ENCODE results near the gene RAPGEF4.

Gene RAPGEF4

DNA sequence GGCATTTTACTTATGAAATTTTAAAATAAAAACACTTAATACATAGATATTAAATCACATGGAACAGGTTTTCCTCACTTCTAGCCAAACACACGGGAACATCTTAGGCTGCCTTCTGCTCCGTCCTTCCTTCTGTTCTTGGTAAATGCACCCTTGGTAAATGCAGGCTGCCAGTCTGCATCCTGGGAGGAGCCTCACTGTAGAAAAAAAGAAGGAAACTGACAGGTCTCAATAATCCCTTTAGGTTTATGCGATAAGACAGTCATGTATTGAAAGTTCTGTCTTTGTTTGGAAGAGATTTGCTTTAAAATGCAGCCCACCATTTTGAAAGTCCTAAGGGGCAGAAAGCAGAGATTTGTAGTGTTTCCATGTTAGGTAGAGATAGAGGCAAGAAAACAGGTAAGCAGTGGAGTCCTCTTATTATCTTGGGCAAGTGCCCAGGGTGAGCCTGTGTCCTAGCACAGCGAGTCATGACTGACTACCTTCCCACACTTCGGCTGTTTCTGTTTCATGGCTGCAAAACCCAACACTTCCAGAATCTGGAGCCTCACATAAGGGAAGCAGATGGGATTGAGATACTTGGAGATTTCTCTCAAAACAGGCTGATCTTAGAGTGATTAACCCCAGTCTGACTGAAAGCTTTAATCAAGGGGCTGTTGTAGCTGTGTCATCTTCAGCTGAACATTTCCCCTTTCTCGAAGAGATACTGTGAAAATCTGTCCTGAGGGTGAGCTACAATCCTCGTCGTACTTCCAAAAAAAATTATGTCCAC lies 208.6 kb downstream of the RAPGEF4 start:
- DNase-seq = no peak

- DNase-seq = no peak
Measured at GRCh38 chr2:172944794-172945509, 209.3 kb downstream of the RAPGEF4 start.

GRCh38 chr2:172945510-172945850 lies 209.8 kb downstream of the RAPGEF4 start:
- no peak for DNase-seq

GRCh38 chr2:172947461-172948153 lies 212.0 kb downstream of the RAPGEF4 start:
- no peak for DNase-seq

- no peak for DNase-seq
Measured at GRCh38 chr2:172949522-172949921, 213.9 kb downstream of the RAPGEF4 start.

GRCh38 chr2:172950565-172950964 lies 214.9 kb downstream of the RAPGEF4 start:
- DNase-seq = no peak

GRCh38 chr2:172951554-172951953 lies 215.9 kb downstream of the RAPGEF4 start:
- no peak for DNase-seq

- DNase-seq = no peak
Measured at GRCh38 chr2:172953411-172953810, 217.8 kb downstream of the RAPGEF4 start.

- DNase-seq = no peak
Measured at GRCh38 chr2:172953970-172954852, 218.6 kb downstream of the RAPGEF4 start.

DNA sequence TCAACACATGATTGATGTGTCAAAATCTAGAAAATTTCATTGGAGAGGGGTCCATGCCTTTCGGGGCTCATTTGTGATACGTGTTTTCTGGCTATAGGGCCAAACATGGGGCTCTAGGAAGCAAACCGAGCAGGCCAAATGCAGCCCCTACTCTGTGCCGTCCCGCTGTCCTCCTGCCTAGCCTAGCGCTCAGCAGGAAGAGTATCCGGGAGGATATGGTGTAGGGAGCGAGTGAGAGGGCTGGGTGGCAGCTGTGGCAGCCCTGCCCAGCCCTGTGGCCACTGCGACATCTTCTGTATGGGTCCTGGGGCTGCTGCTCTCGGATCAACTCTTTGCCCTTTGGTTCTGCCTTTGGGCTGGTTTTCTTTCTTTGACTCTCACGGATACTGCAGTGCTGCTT lies 219.9 kb downstream of the RAPGEF4 start:
- DNase-seq = no peak

DNA sequence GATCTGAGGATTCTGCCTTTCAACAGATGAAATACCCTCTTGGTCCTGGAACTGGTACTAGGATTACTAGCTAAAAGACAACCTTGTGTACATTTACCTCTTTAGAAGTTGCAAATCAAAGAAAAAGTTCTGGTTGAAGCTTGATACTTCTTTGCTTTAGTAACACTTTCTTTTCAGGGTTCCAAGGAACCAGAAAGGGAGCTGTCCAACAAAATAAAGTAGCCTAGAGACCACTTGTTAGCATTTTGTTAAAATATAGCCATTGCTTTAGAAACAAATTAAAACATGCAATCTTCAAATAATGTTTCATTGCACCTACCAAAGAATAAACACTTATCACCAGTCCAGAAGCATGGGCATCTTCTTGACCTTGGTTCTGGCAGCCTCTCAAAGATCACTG lies 222.1 kb downstream of the RAPGEF4 start:
- DNase-seq = no peak

DNA sequence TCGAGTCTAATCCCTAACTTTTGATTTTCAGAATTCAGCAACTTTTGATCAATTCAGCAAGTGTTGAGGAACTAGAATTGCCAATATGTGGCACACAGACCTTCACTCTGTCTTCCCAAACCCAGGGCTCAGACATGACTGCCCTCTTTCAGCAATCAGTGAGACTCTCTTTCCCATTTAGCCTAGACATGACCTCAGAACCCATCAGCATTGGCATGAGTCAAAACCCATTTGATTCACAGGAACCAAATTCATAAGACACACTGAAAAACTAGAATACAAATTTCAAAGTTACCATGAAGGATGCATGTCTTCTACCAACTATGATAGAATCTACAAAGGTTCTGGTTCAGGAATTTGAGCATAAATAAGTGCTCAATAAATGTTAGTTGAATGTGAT lies 226.4 kb downstream of the RAPGEF4 start:
- no peak for DNase-seq

DNA sequence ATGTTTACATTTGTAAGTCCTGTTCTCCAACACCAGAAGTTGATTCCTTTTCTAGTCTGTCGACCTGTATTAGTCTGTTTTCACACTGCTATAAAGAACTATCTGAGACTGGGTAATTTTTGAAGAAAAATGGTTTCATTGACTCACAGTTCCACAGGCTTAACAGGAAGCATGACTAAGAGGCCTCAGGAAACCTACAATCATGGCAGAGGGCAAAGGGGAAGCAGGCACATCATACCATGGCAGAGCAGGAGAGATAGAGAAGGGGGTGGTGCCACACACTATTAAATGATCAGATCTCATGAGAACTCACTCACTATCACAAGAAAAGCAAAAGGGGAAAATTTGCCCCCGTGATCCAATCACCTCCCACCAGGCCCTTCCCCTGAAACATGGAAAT lies 227.2 kb downstream of the RAPGEF4 start:
- no peak for DNase-seq

GRCh38 chr2:172964511-172965139 lies 229.0 kb downstream of the RAPGEF4 start:
- DNase-seq = no peak

- DNase-seq = no peak
Measured at GRCh38 chr2:172965433-172966212, 230.0 kb downstream of the RAPGEF4 start.

- DNase-seq = no peak
Measured at GRCh38 chr2:172967036-172967982, 231.7 kb downstream of the RAPGEF4 start.

DNA sequence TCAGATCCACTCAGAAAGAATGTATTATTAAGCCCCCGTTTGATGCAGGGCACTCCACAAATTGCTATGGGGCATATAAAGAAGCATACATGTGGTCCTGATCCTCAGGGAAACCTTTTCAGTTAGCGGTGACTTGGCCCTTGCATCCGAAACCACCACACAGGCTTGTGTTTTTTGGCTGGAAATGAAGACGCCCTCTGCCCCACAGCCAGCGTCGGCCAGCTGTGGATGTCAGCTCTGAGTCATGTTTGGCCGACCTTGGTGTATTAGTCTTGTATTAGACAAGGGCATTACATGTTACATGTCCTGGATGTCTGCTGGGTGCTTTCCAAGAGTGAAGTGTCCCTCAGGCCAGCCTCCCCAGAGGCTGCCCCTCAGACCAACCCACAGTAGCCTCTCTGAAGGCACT lies 232.4 kb downstream of the RAPGEF4 start:
- no peak for DNase-seq

DNA sequence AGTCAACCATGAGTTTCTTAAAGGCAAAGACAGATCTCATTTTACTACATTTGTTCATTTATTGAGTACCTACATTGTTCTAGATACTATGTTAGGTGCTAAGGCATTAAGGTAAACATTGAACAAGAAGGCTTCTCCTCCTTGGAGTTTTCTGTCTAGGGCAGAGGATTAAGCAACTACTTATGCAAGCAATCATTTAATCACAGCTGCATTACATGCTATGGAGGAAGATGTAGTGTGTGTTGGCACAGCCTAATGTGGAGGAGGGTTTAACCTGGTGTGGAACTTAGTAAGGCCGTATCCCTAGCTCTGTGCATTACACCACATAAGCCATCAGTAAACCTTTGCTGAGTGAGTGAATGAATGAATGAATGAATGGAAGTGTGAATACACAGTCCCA lies 233.5 kb downstream of the RAPGEF4 start:
- DNase-seq = no peak

GRCh38 chr2:172969609-172970008 lies 234.0 kb downstream of the RAPGEF4 start:
- no peak for DNase-seq

GRCh38 chr2:172970660-172971059 lies 235.0 kb downstream of the RAPGEF4 start:
- DNase-seq = no peak
